ENCODE measurements around the gene CYP2F1. TPM values are rescaled to one million over a fixed set of nuclear protein-coding genes. Genes with fewer than 3 reads are reported as not detected.

Gene CYP2F1
- total RNA-seq, 1 donor: under 0.01 TPM

DNA sequence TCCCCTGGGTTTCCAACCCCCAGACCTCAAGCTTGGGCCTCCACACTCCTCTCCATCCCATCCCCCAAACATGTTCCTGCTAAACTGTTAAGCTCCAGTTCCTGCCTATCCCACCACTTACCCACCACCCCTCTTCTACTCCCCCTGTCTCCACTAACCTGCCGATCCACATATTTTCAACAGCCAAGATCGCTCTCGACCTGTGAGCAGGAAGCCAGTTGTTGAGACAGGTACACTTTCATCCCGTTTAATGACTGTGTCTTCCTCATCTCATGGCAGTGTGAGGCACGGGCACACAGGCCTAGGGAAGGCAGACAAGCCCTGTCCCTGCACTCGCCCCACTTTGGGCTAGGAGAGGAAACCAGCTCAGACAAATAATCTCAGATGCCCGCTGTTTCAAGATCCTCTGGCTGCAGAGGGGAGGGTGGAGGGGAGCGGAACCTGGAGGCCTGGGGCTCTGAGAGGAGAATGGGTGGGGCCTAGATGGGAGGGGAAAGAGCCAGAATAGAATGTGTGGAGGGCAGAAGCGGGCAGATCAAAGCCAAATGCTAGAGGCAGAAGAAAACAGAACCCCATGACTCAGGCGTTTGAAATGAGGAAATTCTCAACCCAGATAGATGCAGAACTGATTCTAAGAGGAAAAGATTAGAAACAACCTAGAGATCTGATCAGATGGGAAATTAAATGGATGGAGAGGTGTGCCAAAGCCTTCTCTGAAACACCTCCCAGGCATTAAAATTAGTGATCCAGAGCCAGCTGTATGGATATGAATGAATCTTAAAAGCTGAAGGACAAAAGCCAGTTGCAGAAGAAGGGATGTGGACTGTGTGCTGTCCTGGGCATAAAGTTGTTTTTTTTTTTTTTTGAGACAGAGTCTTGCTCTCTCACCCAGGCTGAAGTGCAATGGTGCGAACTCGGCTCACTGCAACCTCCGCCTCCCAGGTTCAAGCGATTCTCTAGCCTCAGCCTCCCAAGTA lies 61.9 kb downstream of the CYP2F1 start:
- peak in 2 of 3 donors; percentile 90 to 92 for DNase-seq (ENCODE audit: low read depth in 2 of 3, low spot score in 2 of 3)

Other genes starting within 250 kb of the CYP2F1 start
- gene CYP2A7, start 232.2 kb upstream of the CYP2F1 start, total RNA-seq: not detected
- gene CYP2B6, start 123.2 kb upstream of the CYP2F1 start, total RNA-seq: not detected
- not detected for gene CYP2A13, start 26.0 kb upstream of the CYP2F1 start, total RNA-seq
- gene CYP2S1, start 78.8 kb downstream of the CYP2F1 start, total RNA-seq: 3.0 TPM
- gene AXL, start 104.8 kb downstream of the CYP2F1 start, total RNA-seq: 7.0 TPM
- 159 TPM for gene HNRNPUL1, start 149.9 kb downstream of the CYP2F1 start, total RNA-seq
- gene CCDC97, start 195.7 kb downstream of the CYP2F1 start, total RNA-seq: 29.1 TPM
- 76.2 TPM for gene TGFB1, start 239.5 kb downstream of the CYP2F1 start, total RNA-seq
- 26.4 TPM for gene B9D2, start 249.7 kb downstream of the CYP2F1 start, total RNA-seq